ENCODE data around the gene LYVE1.

The LYVE1 gene

GRCh38 chr11:10564696-10565318 lies 3.7 kb downstream of the LYVE1 start:
- no peak overlapping the region for H3K4me3 ChIP-seq
- H3K27ac ChIP-seq = no peak overlapping the region

GRCh38 chr11:10564030-10564429 lies 4.4 kb downstream of the LYVE1 start:
- Histone ChIP-seq H3K27ac (no peak overlapping the region), H3K4me3 (no peak overlapping the region)

- H3K27ac ChIP-seq = no peak overlapping the region
- no peak overlapping the region for H3K4me3 ChIP-seq
These were observed 6.5 kb downstream of the LYVE1 start for GRCh38 chr11:10561947-10562346.

GRCh38 chr11:10561043-10561818 lies 7.2 kb downstream of the LYVE1 start:
- Histone ChIP-seq H3K4me3 (no peak overlapping the region), H3K27ac (no peak overlapping the region)

GRCh38 chr11:10558288-10558687 lies 10.2 kb downstream of the LYVE1 start:
- Histone ChIP-seq H3K4me3 (no peak overlapping the region), H3K27ac (no peak overlapping the region)

- no peak overlapping the region for H3K4me3 ChIP-seq
These were observed 11.9 kb downstream of the LYVE1 start for GRCh38 chr11:10556590-10556989.

GRCh38 chr11:10551845-10552352 lies 16.6 kb downstream of the LYVE1 start:
- Histone ChIP-seq H3K4me3 (no peak overlapping the region), H3K27ac (no peak overlapping the region)

More at GRCh38 chr11:10556590-10556989, 11.9 kb downstream of the LYVE1 start:
- H3K27ac ChIP-seq = no peak overlapping the region

GRCh38 chr11:10551290-10551592 lies 17.2 kb downstream of the LYVE1 start:
- Histone ChIP-seq H3K4me3 (no peak overlapping the region), H3K27ac (no peak overlapping the region)

- H3K4me3 ChIP-seq = no peak overlapping the region
- H3K27ac ChIP-seq = no peak overlapping the region
These were observed 17.8 kb downstream of the LYVE1 start for GRCh38 chr11:10550503-10551289.

- Histone ChIP-seq H3K4me3 (no peak overlapping the region), H3K27ac (peak overlapping the region in 1 of 21 experiments; percentile 12)
These were observed 23.7 kb downstream of the LYVE1 start for GRCh38 chr11:10544491-10545465.

GRCh38 chr11:10543782-10544181 lies 24.7 kb downstream of the LYVE1 start:
- Histone ChIP-seq H3K27ac (no peak overlapping the region), H3K4me3 (no peak overlapping the region)

GRCh38 chr11:10542776-10543175 lies 25.7 kb downstream of the LYVE1 start:
- no peak overlapping the region for H3K27ac ChIP-seq
- no peak overlapping the region for H3K4me3 ChIP-seq

- Histone ChIP-seq H3K4me3 (peak overlapping the region; percentile 67 to 90 (median 77)), H3K27ac (peak overlapping the region in 19 of 21 experiments; percentile 80 to 98 (median 93))
These were observed 26.9 kb downstream of the LYVE1 start for GRCh38 chr11:10541561-10541930.

GRCh38 chr11:10540915-10541560 lies 27.4 kb downstream of the LYVE1 start, which contains the start of gene RNF141:
RNF141 (minus strand) TSS chr11:10541187; CDS start chr11:10534158, 7,029 bp downstream.
- Histone ChIP-seq H3K4me3 (peak within 1 kb of the TSS; percentile 67 to 90 (median 77)), H3K27ac (peak within 1 kb of the TSS; percentile 80 to 98 (median 93))

GRCh38 chr11:10540546-10540914 lies 27.9 kb downstream of the LYVE1 start:
- Histone ChIP-seq H3K4me3 (peak overlapping the region; percentile 67 to 90 (median 77)), H3K27ac (peak overlapping the region; percentile 80 to 98 (median 93))

GRCh38 chr11:10539339-10539738 lies 29.1 kb downstream of the LYVE1 start:
- peak overlapping the region in 1 of 7 experiments; percentile 11 for H3K4me3 ChIP-seq
- no peak overlapping the region for H3K27ac ChIP-seq

- H3K4me3 ChIP-seq = peak overlapping the region in 1 of 7 experiments; percentile 11
These were observed 29.5 kb downstream of the LYVE1 start for GRCh38 chr11:10538924-10539323.

GRCh38 chr11:10537600-10537999 lies 30.9 kb downstream of the LYVE1 start:
- Histone ChIP-seq H3K27ac (no peak overlapping the region), H3K4me3 (no peak overlapping the region)

More at GRCh38 chr11:10538924-10539323, 29.5 kb downstream of the LYVE1 start:
- no peak overlapping the region for H3K27ac ChIP-seq

GRCh38 chr11:10534316-10534715 lies 34.1 kb downstream of the LYVE1 start:
- no peak overlapping the region for H3K4me3 ChIP-seq
- H3K27ac ChIP-seq = peak overlapping the region in 1 of 21 experiments; percentile 16

Data from skin epidermis (tissue), 12 donors.